Glomerular endothelial cell (primary cell): ENCODE measurements around the gene SLC25A19. TPM values are rescaled to one million over a fixed set of nuclear protein-coding genes. Genes with fewer than 3 reads are reported as not detected.

ENCODE experiments used
- DNase-seq: peaks from one replicate; pipeline ENCODE4 v3.0.0-alpha.2; 2011; ENCODE audit warnings: low read depth, low spot score; ENCODE audit errors: extremely low read depth
- total RNA-seq: library from RNA; depleted of rRNA; stranded (reverse); fragments of >200 nt; gene quantifications from 2 replicates; pipeline ENCODE4 v1.2.3, GENCODE V29; 2015

SLC25A19 gene
- 5.8 and 11.7 TPM in 2 replicates for total RNA-seq

GRCh38 chr17:75289115-75289831, at the start of gene SLC25A19:
Gene SLC25A19, minus strand, starts transcription at chr17:75289433. Its CDS starts 2,669 bp downstream, at chr17:75286764.
- peak; percentile 86 for DNase-seq

DNA sequence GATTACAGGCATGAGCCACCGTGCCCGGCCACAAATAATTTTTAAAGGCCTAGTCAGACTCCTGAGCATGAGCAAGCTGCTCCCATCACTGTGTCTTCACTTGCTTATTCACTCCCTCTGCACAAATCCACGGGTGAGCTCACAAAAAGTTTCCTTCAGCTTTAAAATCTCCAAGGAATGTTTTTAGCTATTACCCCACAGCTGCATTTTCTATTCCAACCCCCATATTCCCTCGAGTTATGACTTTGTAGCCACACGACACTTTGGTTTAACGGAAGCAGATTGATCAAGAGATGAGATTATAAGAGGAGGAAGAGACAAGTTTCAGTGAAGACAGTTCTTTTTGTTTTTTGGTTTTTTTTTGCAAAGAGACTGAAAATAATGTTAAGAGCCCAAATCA, 49.1 kb upstream of the SLC25A19 start:
- no peak for DNase-seq

GRCh38 chr17:75335315-75335714, 46.1 kb upstream of the SLC25A19 start:
- DNase-seq = no peak

GRCh38 chr17:75334723-75335122, 45.5 kb upstream of the SLC25A19 start:
- no peak for DNase-seq

DNA sequence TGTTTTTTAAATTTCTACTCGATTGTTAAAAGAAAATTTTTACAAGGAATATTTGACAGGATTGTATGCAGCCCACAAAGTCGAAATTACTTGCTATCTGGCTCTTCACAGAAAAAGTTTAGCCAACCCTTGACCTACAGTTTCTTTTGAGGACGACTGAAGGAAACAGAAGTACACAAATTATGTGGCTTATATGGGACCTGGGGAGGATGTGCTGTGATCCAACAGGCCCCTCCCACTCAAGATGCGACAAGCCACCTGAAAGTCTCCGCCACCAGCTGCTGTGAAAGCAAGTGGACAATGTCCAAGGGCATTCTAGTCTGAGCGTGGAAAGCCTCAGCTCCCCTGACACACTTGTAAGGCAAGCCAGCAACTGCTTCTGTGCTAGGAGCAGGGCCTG, 42.4 kb upstream of the SLC25A19 start:
- DNase-seq = no peak

DNA sequence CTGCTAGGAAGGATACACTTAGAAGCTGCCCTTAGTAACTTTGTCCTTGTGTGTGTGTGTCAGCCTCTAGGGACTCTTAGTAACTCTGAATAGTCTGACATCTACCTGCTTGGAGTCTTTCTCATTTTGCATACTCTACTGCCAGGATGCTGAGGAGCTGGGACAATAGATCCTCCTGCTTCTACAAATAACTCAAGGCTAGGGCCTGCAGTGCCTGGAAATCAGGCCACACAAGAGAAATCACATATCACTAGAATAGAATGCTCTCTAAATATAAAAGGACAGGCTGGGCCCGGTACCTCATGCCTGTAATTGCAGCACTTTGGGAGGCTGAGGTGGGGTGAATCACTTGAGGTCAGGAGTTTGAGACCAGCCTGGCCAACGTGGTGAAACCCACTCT, 38.5 kb upstream of the SLC25A19 start:
- no peak for DNase-seq

- DNase-seq = peak; percentile 31
Observed at GRCh38 chr17:75326226-75326848, 37.1 kb upstream of the SLC25A19 start.

- peak; percentile 84 for DNase-seq
Observed at GRCh38 chr17:75325827-75326225, 36.6 kb upstream of the SLC25A19 start.

DNA sequence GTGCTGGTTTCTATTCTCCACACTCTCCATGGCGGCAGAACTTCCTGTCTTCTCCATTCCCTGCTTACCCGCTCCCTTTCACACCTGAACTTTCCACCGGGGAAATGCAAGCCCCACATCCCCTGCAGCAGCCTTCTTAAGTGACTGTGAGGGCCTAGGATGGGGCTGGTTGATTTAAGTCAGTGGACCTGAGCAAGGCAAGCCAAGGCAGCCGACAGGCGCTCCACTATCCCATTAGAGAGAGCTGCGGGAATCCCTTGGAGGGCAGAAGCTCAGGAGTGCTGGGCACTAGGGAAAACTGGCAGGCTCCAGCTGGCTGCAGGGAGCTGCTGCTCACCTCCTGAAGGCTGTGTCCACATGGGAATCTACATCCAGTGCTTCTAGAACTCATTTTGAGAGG, 36.1 kb upstream of the SLC25A19 start:
- no peak for DNase-seq

DNA sequence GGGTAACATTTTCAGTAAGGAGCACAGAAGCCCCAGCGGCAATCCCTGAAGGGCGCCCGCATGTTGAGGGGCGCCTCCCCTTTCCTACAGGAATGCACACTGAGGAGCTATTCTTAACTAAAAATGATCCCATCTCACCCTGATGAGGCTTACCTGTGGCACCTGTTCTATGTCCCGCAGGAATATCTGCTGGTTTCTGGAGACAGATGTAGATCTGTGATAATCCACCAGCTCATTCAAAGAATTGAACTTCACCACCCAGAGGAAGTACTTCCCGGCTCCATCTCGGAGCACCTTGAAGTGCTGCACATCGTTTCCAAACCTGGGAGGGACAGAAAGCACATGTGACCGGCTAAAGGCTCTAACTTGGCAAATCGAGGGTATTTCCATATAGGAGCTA, 32.3 kb upstream of the SLC25A19 start:
- DNase-seq = no peak

GRCh38 chr17:75319904-75320691, 30.9 kb upstream of the SLC25A19 start:
- no peak for DNase-seq

GRCh38 chr17:75318615-75319222, 29.5 kb upstream of the SLC25A19 start:
- DNase-seq = no peak

DNA sequence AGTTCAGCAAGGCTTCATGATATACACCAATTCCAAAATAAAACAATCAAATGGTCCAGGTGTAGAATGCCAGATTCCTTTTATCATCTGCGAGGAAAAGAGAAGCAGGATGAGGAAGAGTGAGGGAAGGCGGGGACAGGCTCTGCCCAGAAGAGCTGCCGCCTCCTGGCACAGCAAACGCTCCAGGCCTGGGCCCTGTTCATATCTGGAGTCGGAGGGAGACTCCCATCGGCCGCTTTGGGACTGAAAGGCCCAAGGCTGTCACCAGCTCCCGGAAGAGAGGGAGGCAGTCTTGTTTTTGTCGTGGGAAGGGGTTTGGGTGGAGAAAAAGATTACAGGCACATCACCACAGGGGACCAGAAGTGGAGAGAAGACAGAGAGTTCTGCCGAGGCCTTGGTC, 29.0 kb upstream of the SLC25A19 start:
- no peak for DNase-seq

GRCh38 chr17:75317671-75318070, 28.4 kb upstream of the SLC25A19 start:
- no peak for DNase-seq

GRCh38 chr17:75316253-75316652, 27.0 kb upstream of the SLC25A19 start:
- no peak for DNase-seq

DNA sequence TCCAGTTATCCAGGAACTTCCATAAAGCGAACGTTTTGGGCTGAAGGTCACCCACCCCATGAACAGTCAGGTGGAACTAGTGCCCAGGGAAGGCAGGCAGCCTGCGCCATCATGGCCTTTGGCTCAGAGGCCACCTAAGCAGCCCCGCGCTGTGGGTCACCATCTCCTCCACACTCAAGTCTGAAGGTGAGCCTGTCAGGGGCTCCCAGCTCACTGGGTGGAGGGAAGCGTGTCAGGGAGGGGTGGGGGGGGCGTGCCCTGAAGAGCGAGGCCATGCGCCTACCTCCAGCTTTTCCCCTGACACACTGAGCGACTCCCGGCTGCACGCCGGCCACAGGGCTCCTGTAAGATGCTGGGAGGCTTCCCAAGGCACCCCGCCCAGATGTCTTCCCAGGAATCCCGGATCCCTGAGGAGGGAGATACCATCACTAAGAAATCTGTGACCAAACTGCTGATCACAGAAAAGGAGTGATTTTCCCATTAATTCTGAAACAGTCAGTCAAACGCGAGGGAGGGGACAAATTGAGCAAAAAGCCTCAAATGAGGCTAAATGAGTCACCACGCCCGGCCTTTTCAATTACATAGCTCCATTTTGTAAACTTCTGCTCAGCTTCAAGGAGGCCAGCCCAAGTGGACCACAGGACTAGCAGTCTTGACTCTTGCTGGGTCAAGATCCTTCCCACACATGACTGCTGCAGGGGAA, 26.5 kb upstream of the SLC25A19 start:
- no peak for DNase-seq

GRCh38 chr17:75313941-75314551, 24.8 kb upstream of the SLC25A19 start:
- no peak for DNase-seq

GRCh38 chr17:75308732-75309629, 19.7 kb upstream of the SLC25A19 start:
- DNase-seq = no peak
